CD4-positive, CD25-positive, alpha-beta regulatory T cell (primary cell): ENCODE data around the gene EDEM1. TPM values are rescaled to one million over a fixed set of nuclear protein-coding genes. Genes with fewer than 3 reads are reported as not detected.

ENCODE experiments used
- ATAC-seq, 2 donors: fragments of 150-1000 bp; cut with Tn5 transposase; one replicate each; pipeline ENCODE4 v1.10.0; 2021; ENCODE audit warnings: low read depth in 2 of 2, moderate number of reproducible peaks in 2 of 2, moderate library complexity in 1 of 2
- DNase-seq, 3 donors: peaks; one replicate each; pipeline versions ENCODE4 v3.0.0 to v3.0.0-alpha.2; 2012 to 2022; ENCODE audit warnings: mixed read lengths in 1 of 3
- H3K27ac ChIP-seq: one replicate; pipeline ENCODE4 v1.7.0; 2013; ENCODE audit warnings: mild to moderate bottlenecking, low read length; ENCODE audit not compliant: insufficient read depth, poor library complexity, severe bottlenecking
- H3K27me3 ChIP-seq: one replicate; pipeline ENCODE4 v1.7.0; 2013; ENCODE audit warnings: low read length; ENCODE audit not compliant: control insufficient read depth, insufficient read depth
- H3K36me3 ChIP-seq: one replicate; pipeline ENCODE4 v1.7.0; 2013; ENCODE audit warnings: mild to moderate bottlenecking, low read length, moderate library complexity; ENCODE audit not compliant: control insufficient read depth, insufficient read depth
- H3K4me1 ChIP-seq: 2 replicates; pipeline ENCODE4 v1.7.0; 2013; ENCODE audit warnings: mild to moderate bottlenecking, low read length; ENCODE audit not compliant: insufficient read depth, control insufficient read depth, poor library complexity, severe bottlenecking
- H3K4me3 ChIP-seq: one replicate; pipeline ENCODE4 v1.7.0; 2013; ENCODE audit warnings: low read depth, mild to moderate bottlenecking, low read length, moderate library complexity
- H3K9me3 ChIP-seq, 2 experiments: 1 replicate in 1 of 2; 2 replicates in 1 of 2; pipeline ENCODE4 v1.7.0; 2013; ENCODE audit warnings: low read length in 2 of 2, mild to moderate bottlenecking in 1 of 2, moderate library complexity in 1 of 2; ENCODE audit not compliant: control insufficient read depth in 2 of 2
- H3K27ac Mint-ChIP-seq, 3 donors: one replicate each; pipeline ENCODE4 v1.8.0; 2020 to 2022; ENCODE audit warnings: mild to moderate bottlenecking in 3 of 3, mixed read lengths in 3 of 3, moderate library complexity in 2 of 3
- H3K27me3 Mint-ChIP-seq: one replicate; pipeline ENCODE4 v1.8.0; 2022; ENCODE audit warnings: mild to moderate bottlenecking, mixed read lengths
- H3K36me3 Mint-ChIP-seq: one replicate; pipeline ENCODE4 v1.8.0; 2020; ENCODE audit warnings: mixed read lengths
- H3K4me1 Mint-ChIP-seq, 4 donors: one replicate each; pipeline ENCODE4 v1.8.0; 2020 to 2022; ENCODE audit warnings: mixed read lengths in 4 of 4, mild to moderate bottlenecking in 1 of 4
- H3K4me3 Mint-ChIP-seq, 4 donors: one replicate each; pipeline ENCODE4 v1.8.0; 2020 to 2022; ENCODE audit warnings: mild to moderate bottlenecking in 4 of 4, mixed read lengths in 4 of 4, moderate library complexity in 3 of 4
- H3K9me3 Mint-ChIP-seq, 7 donors: one replicate each; pipeline ENCODE4 v1.8.0; 2020 to 2022; ENCODE audit warnings: mixed read lengths in 7 of 7, mild to moderate bottlenecking in 3 of 7, moderate library complexity in 2 of 7
- polyA plus RNA-seq, 4 donors: library from polyadenylated mRNA; unstranded; fragments of 300-500 nt; fragmentation: Illumina TruSeq; gene quantifications; one replicate each; pipeline ENCODE4 v1.2.3, GENCODE V29; 2021
- total RNA-seq: library from RNA; stranded (reverse); gene quantifications from one replicate; pipeline ENCODE4 v1.2.3, GENCODE V29; 2022

The EDEM1 gene
- total and polyA plus RNA-seq, 5 donors from 2014 or later, result 51.1 to 99.3 (median 55.2) TPM

- Histone ChIP-seq H3K4me1 (peaks cover 19% of the 10 kb centered on the region), H3K27me3 (no peaks in the 10 kb centered on the region), H3K9me3 (no peaks in the 10 kb centered on the region), H3K4me3 (peak overlapping the region; percentile 42), H3K27ac (peak overlapping the region; percentile 24), H3K36me3 (no peaks in the 10 kb centered on the region)
- Mint-ChIP-seq H3K9me3 (no peaks in the 10 kb centered on the region), H3K27ac (peak overlapping the region; percentile 18 to 79 (median 37)), H3K36me3 (peaks cover 3% of the 10 kb centered on the region), H3K4me1 (peaks cover 29 to 78% (median 66%) of the 10 kb centered on the region in 4 donors), H3K4me3 (peak overlapping the region in 3 of 4 donors; percentile 13 to 59 (median 35)), H3K27me3 (no peaks in the 10 kb centered on the region)
- DNase-seq, result peak in 1 of 3 donors; percentile 40
- no peak for ATAC-seq
Observed at GRCh38 chr3:5160940-5161858, 26.3 kb upstream of the EDEM1 start.

GRCh38 chr3:5162102-5162501, 25.4 kb upstream of the EDEM1 start:
- Mint-ChIP-seq H3K27me3 (no peaks in the 10 kb centered on the region), H3K4me1 (peaks cover 35 to 77% (median 64%) of the 10 kb centered on the region in 4 donors), H3K36me3 (peaks cover 3% of the 10 kb centered on the region), H3K4me3 (peak overlapping the region in 2 of 4 donors; percentile 29 to 36), H3K27ac (peak overlapping the region; percentile 52 to 83 (median 79)), H3K9me3 (no peaks in the 10 kb centered on the region)
- no peak for ATAC-seq
- H3K9me3 ChIP-seq, result no peaks in the 10 kb centered on the region
- no peaks in the 10 kb centered on the region for H3K36me3 ChIP-seq
- no peaks in the 10 kb centered on the region for H3K27me3 ChIP-seq
- H3K4me1 ChIP-seq, result peaks cover 19% of the 10 kb centered on the region
- no peak for DNase-seq
- H3K27ac ChIP-seq, result no peak overlapping the region
- H3K4me3 ChIP-seq, result no peak overlapping the region

- Mint-ChIP-seq H3K4me3 (no peak overlapping the region), H3K9me3 (no peaks in the 10 kb centered on the region), H3K27me3 (no peaks in the 10 kb centered on the region), H3K27ac (peak overlapping the region in 2 of 3 donors; percentile 46 to 56), H3K36me3 (no peaks in the 10 kb centered on the region), H3K4me1 (peaks cover 44 to 77% (median 59%) of the 10 kb centered on the region in 4 donors)
- peaks cover 15% of the 10 kb centered on the region for H3K4me1 ChIP-seq
- no peak overlapping the region for H3K27ac ChIP-seq
- peaks cover 2% of the 10 kb centered on the region for H3K36me3 ChIP-seq
- H3K27me3 ChIP-seq, result no peaks in the 10 kb centered on the region
- H3K9me3 ChIP-seq, result no peaks in the 10 kb centered on the region
- ATAC-seq (no peak), DNase-seq (no peak)
- no peak overlapping the region for H3K4me3 ChIP-seq
Observed at GRCh38 chr3:5165698-5166097, 21.8 kb upstream of the EDEM1 start.

- Mint-ChIP-seq H3K4me3 (no peak overlapping the region), H3K27ac (peak overlapping the region in 1 of 3 donors; percentile 78), H3K4me1 (peaks cover 38 to 66% (median 48%) of the 10 kb centered on the region in 4 donors), H3K36me3 (no peaks in the 10 kb centered on the region), H3K9me3 (no peaks in the 10 kb centered on the region), H3K27me3 (no peaks in the 10 kb centered on the region)
- no peak for ATAC-seq
- no peak for DNase-seq
- Histone ChIP-seq H3K4me1 (peaks cover 6% of the 10 kb centered on the region), H3K36me3 (peaks cover 9% of the 10 kb centered on the region), H3K27ac (no peak overlapping the region), H3K27me3 (no peaks in the 10 kb centered on the region), H3K9me3 (no peaks in the 10 kb centered on the region), H3K4me3 (no peak overlapping the region)
Observed at GRCh38 chr3:5166846-5167245, 20.7 kb upstream of the EDEM1 start.

- Mint-ChIP-seq H3K27ac (peak overlapping the region; percentile 36 to 78 (median 49)), H3K4me1 (peaks cover 33 to 61% (median 41%) of the 10 kb centered on the region in 4 donors), H3K4me3 (no peak overlapping the region)
Observed at GRCh38 chr3:5168110-5168509, 19.4 kb upstream of the EDEM1 start.

GRCh38 chr3:5169807-5170206, 17.7 kb upstream of the EDEM1 start:
- Histone ChIP-seq H3K4me3 (no peak overlapping the region), H3K27me3 (no peaks in the 10 kb centered on the region), H3K36me3 (peaks cover 36% of the 10 kb centered on the region), H3K9me3 (no peaks in the 10 kb centered on the region), H3K4me1 (peaks cover 6% of the 10 kb centered on the region), H3K27ac (no peak overlapping the region)
- Mint-ChIP-seq H3K9me3 (no peaks in the 10 kb centered on the region), H3K27me3 (no peaks in the 10 kb centered on the region), H3K27ac (peak overlapping the region; percentile 9 to 34 (median 20)), H3K4me1 (peaks cover 27 to 45% (median 30%) of the 10 kb centered on the region in 4 donors), H3K4me3 (no peak overlapping the region), H3K36me3 (peaks cover 14% of the 10 kb centered on the region)
- DNase-seq (no peak), ATAC-seq (no peak)

More at GRCh38 chr3:5168110-5168509, 19.4 kb upstream of the EDEM1 start:
- H3K9me3 ChIP-seq, result no peaks in the 10 kb centered on the region
- H3K36me3 ChIP-seq, result peaks cover 22% of the 10 kb centered on the region
- ATAC-seq (no peak), DNase-seq (no peak)
- H3K4me3 ChIP-seq, result no peak overlapping the region
- peaks cover 6% of the 10 kb centered on the region for H3K4me1 ChIP-seq
- Mint-ChIP-seq H3K9me3 (no peaks in the 10 kb centered on the region), H3K27me3 (no peaks in the 10 kb centered on the region), H3K36me3 (peaks cover 5% of the 10 kb centered on the region)
- H3K27me3 ChIP-seq, result no peaks in the 10 kb centered on the region
- H3K27ac ChIP-seq, result no peak overlapping the region

- H3K27ac ChIP-seq, result no peak overlapping the region
- no peak for DNase-seq
- Mint-ChIP-seq H3K36me3 (peaks cover 21% of the 10 kb centered on the region), H3K27ac (no peak overlapping the region), H3K9me3 (no peaks in the 10 kb centered on the region), H3K27me3 (no peaks in the 10 kb centered on the region), H3K4me1 (peaks cover 17 to 36% (median 19%) of the 10 kb centered on the region in 4 donors), H3K4me3 (no peak overlapping the region)
- H3K9me3 ChIP-seq, result no peaks in the 10 kb centered on the region
- H3K4me3 ChIP-seq, result no peak overlapping the region
- H3K27me3 ChIP-seq, result no peaks in the 10 kb centered on the region
- peaks cover 48% of the 10 kb centered on the region for H3K36me3 ChIP-seq
- no peak for ATAC-seq
- no peaks in the 10 kb centered on the region for H3K4me1 ChIP-seq
Observed at GRCh38 chr3:5170975-5171374, 16.5 kb upstream of the EDEM1 start.
